A673 (cell line): Measurements from ENCODE around the gene DOCK6.

Experiments used
- EZH2 ChIP-seq: fragments of 200-600 bp; sonication (generic); IDR thresholded peaks from 2 replicates; pipeline ENCODE4 v1.6.1; 2017; ENCODE audit warnings: borderline replicate concordance, low read depth, mild to moderate bottlenecking, mixed read lengths, antibody characterized with exemption, low read length; ENCODE audit not compliant: poor library complexity, severe bottlenecking
- TF ChIP-seq, protein P1 (sequence below): fragments of 300-800, 200-600 bp; sonication (generic); conservative IDR thresholded peaks from 2 replicates; pipeline ENCODE4 v1.5.1; 2017; ENCODE audit warnings: low read depth, mild to moderate bottlenecking, antibody characterized with exemption, low read length, moderate library complexity, mixed read lengths

GRCh38 chr19:11296264-11296663 is 33.9 kb upstream of the DOCK6 start:
- TF ChIP-seq, protein P1, sequence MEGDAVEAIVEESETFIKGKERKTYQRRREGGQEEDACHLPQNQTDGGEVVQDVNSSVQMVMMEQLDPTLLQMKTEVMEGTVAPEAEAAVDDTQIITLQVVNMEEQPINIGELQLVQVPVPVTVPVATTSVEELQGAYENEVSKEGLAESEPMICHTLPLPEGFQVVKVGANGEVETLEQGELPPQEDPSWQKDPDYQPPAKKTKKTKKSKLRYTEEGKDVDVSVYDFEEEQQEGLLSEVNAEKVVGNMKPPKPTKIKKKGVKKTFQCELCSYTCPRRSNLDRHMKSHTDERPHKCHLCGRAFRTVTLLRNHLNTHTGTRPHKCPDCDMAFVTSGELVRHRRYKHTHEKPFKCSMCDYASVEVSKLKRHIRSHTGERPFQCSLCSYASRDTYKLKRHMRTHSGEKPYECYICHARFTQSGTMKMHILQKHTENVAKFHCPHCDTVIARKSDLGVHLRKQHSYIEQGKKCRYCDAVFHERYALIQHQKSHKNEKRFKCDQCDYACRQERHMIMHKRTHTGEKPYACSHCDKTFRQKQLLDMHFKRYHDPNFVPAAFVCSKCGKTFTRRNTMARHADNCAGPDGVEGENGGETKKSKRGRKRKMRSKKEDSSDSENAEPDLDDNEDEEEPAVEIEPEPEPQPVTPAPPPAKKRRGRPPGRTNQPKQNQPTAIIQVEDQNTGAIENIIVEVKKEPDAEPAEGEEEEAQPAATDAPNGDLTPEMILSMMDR, result no peak
- TF ChIP-seq EZH2, result no peak
